K562 (cell line): Measurements from ENCODE around the gene COL9A3. TPM values are rescaled to one million over a fixed set of nuclear protein-coding genes. Genes with fewer than 3 reads are reported as not detected.

ENCODE experiments used
- ATF6 ChIP-seq: sonication (generic); formaldehyde crosslinking; IDR thresholded peaks from 2 replicates; pipeline ENCODE4 v1.4.0; 2020; ENCODE audit warnings: mild to moderate bottlenecking, missing genetic modification reagents
- CXXC5 ChIP-seq: fragments of 250-450 bp; sonication (Bioruptor Pico); IDR thresholded peaks from 2 replicates; pipeline ENCODE4 v1.8.0; 2022; ENCODE audit warnings: inconsistent platforms, mild to moderate bottlenecking, moderate library complexity
- EP300 ChIP-seq: IDR thresholded peaks from 2 replicates; pipeline ENCODE4 v1.6.1; 2012; ENCODE audit warnings: low read length, improper control_type of control experiment
- ESRRA ChIP-seq: fragments of 450-650 bp; IDR thresholded peaks from 2 replicates; pipeline ENCODE4 v1.6.1; 2014; ENCODE audit warnings: low read depth, mild to moderate bottlenecking, moderate library complexity, borderline replicate concordance
- FOSL1 ChIP-seq: fragments of 200-800 bp; sonication (Bioruptor generic); conservative IDR thresholded peaks from 2 replicates; pipeline ENCODE4 v1.6.1; 2016; ENCODE audit warnings: missing genetic modification characterization, missing compliant biosample characterization
- FOXK2 ChIP-seq, 2 experiments: fragments of 450-650 bp; IDR thresholded peaks in 1 of 2; conservative IDR thresholded peaks in 1 of 2; 2 replicates each; pipeline ENCODE4 v1.6.1; 2016; ENCODE audit warnings: low read depth in 2 of 2, mild to moderate bottlenecking in 1 of 2
- FOXP1 ChIP-seq: sonication (generic); formaldehyde crosslinking; IDR thresholded peaks from 2 replicates; pipeline ENCODE4 v1.8.0; 2022; ENCODE audit warnings: mild to moderate bottlenecking, missing genetic modification reagents
- GABPB1 ChIP-seq: sonication (generic); formaldehyde crosslinking; IDR thresholded peaks from 2 replicates; pipeline ENCODE4 v1.8.0; 2022; ENCODE audit warnings: mild to moderate bottlenecking, missing genetic modification reagents
- JUND ChIP-seq, 2 experiments: IDR thresholded peaks; 2 replicates in 1 of 2; 3 replicates in 1 of 2; pipeline ENCODE4 v1.6.1; 2011; ENCODE audit warnings: borderline replicate concordance in 2 of 2, low read depth in 2 of 2, low read length in 2 of 2, improper control_type of control experiment in 1 of 2, missing biosample characterization in 1 of 2, missing genetic modification characterization in 1 of 2, missing genetic modification reagents in 1 of 2
- KLF13 ChIP-seq: fragments of 450-650 bp; IDR thresholded peaks from 2 replicates; pipeline ENCODE4 v1.6.1; 2016; ENCODE audit warnings: missing genetic modification characterization, low read depth, mild to moderate bottlenecking, missing compliant biosample characterization, moderate library complexity, borderline replicate concordance
- LEF1 ChIP-seq: fragments of 450-650 bp; IDR thresholded peaks from 2 replicates; pipeline ENCODE4 v1.6.1; 2016; ENCODE audit warnings: mild to moderate bottlenecking
- MAFK ChIP-seq: IDR thresholded peaks from 2 replicates; pipeline ENCODE4 v1.6.1; 2011; ENCODE audit warnings: low read length, improper control_type of control experiment
- MEIS2 ChIP-seq: fragments of 450-650 bp; IDR thresholded peaks from 2 replicates; pipeline ENCODE4 v1.6.1; 2014; ENCODE audit warnings: mild to moderate bottlenecking; ENCODE audit not compliant: partially characterized antibody
- NR4A1 ChIP-seq, 2 experiments: fragments of 250-450 bp in 1 of 2; fragments of 450-650 bp in 1 of 2; sonication (Bioruptor Pico) in 1 of 2; IDR thresholded peaks; 2 replicates each; pipeline versions ENCODE4 v1.4.0 to v1.6.1; 2016 to 2020; ENCODE audit warnings: mild to moderate bottlenecking in 2 of 2, missing compliant biosample characterization in 1 of 2, missing genetic modification characterization in 1 of 2, moderate library complexity in 1 of 2
- POLR2B ChIP-seq: fragments of 450-650 bp; IDR thresholded peaks from 2 replicates; pipeline ENCODE4 v1.6.1; 2018; ENCODE audit warnings: low read depth; ENCODE audit not compliant: partially characterized antibody
- POLR2G ChIP-seq: fragments of 200-400 bp; formaldehyde crosslinking; IDR thresholded peaks from 2 replicates; pipeline ENCODE4 v1.6.1; 2017; ENCODE audit warnings: low read depth, mild to moderate bottlenecking, antibody characterized with exemption, low read length, moderate library complexity
- POLR2H ChIP-seq: IDR thresholded peaks from 2 replicates; pipeline ENCODE4 v1.6.1; 2016; ENCODE audit warnings: missing genetic modification characterization, low read depth, mild to moderate bottlenecking, control low read depth, missing compliant biosample characterization, moderate library complexity
- RBM17 ChIP-seq: fragments of 200-400 bp; formaldehyde crosslinking; IDR thresholded peaks from 2 replicates; pipeline ENCODE4 v1.6.1; 2017; ENCODE audit warnings: low read depth, mild to moderate bottlenecking, low read length, borderline replicate concordance
- RFX7 ChIP-seq: fragments of 250-450 bp; sonication (Bioruptor Pico); IDR thresholded peaks from 2 replicates; pipeline ENCODE4 v1.5.1; 2021; ENCODE audit warnings: mild to moderate bottlenecking
- SIN3B ChIP-seq: fragments of 450-650 bp; IDR thresholded peaks from 2 replicates; pipeline ENCODE4 v1.6.1; 2017; ENCODE audit warnings: low read depth, mild to moderate bottlenecking, moderate library complexity
- SMARCA5 ChIP-seq: fragments of 450-650 bp; IDR thresholded peaks from 2 replicates; pipeline ENCODE4 v1.6.1; 2016
- WHSC1 ChIP-seq: IDR thresholded peaks from one replicate; pipeline ENCODE4 v1.6.1; 2012; ENCODE audit warnings: low read length, control low read depth, inconsistent platforms
- XRCC3 ChIP-seq: fragments of 450-650 bp; IDR thresholded peaks from 2 replicates; pipeline ENCODE4 v1.6.1; 2017; ENCODE audit warnings: mild to moderate bottlenecking, moderate library complexity
- ZNF280A ChIP-seq: fragments of 450-650 bp; IDR thresholded peaks from 2 replicates; pipeline ENCODE4 v1.6.1; 2018; ENCODE audit warnings: mild to moderate bottlenecking, low read depth; ENCODE audit not compliant: partially characterized antibody
- ZNF311 ChIP-seq: fragments of 250-450 bp; sonication (Bioruptor Pico); IDR thresholded peaks from 2 replicates; pipeline ENCODE4 v1.4.0; 2020; ENCODE audit warnings: mild to moderate bottlenecking, moderate library complexity
- ZNF316 ChIP-seq: fragments of 450-650 bp; IDR thresholded peaks from 2 replicates; pipeline ENCODE4 v1.6.1; 2016
- polyA plus RNA-seq, 8 experiments: library from polyadenylated mRNA; depleted of rRNA in 4 of 8; stranded (reverse) in 5 of 8; unstranded in 3 of 8; fragments of >200 nt; fragmentation: Nextera tagmentation in 2 of 8; fragmentation: Illumina TruSeq in 1 of 8; extraction: Ambion mirVana in 2 of 8; extraction: Trizol in 1 of 8; gene quantifications; 2 replicates each; pipeline versions ENCODE4 v1.2.1 to v1.2.3, GENCODE V29; 2011 to 2014; ENCODE audit warnings: inconsistent platforms in 1 of 8, missing spikeins in 1 of 8
- total RNA-seq, 7 experiments: library from RNA; depleted of rRNA in 6 of 7; stranded (reverse); fragments of >200 nt in 6 of 7; fragmentation: Illumina TruSeq in 2 of 7; extraction: Trizol in 2 of 7; gene quantifications; 2 replicates each; pipeline versions ENCODE4 v1.2.1 to v1.2.3, GENCODE V29; 2011 to 2021; ENCODE audit warnings: low replicate concordance in 1 of 7

Gene COL9A3
- total and polyA plus RNA-seq, 9 of the 15 experiments (the other 6 are each of a cell fraction or from before 2014, with no cell fraction given), result 0.14 to 3.6 (median 0.88) TPM; not detected in 1

GRCh38 chr20:62774762-62775161 lies 42.1 kb upstream of the COL9A3 start (continued):
- TF ChIP-seq ESRRA, result peak; percentile 22; the same call in 1 of the 2 replicates
- TF ChIP-seq FOXK2 (conservative IDR thresholded peaks at IDR 0.05 in 1 of 2, IDR thresholded peaks at IDR 0.05 in 1 of 2; ENCODE audit: low read depth in 2 of 2), result no peak
- TF ChIP-seq POLR2G, result peak; percentile 35; the same call in 1 of the 2 replicates
- TF ChIP-seq ZNF311 (CRISPR knock-in tag), result no peak
- peak; percentile 53 for TF ChIP-seq EP300
- no peak for TF ChIP-seq RBM17
- TF ChIP-seq CXXC5, result no peak
- TF ChIP-seq MAFK, result peak; percentile 39; the same call in 1 of the 2 replicates
- no peak for TF ChIP-seq KLF13 (tag)
- TF ChIP-seq SMARCA5, result no peak
- no peak for TF ChIP-seq SIN3B
- TF ChIP-seq ZNF280A, result no peak
- no peak for TF ChIP-seq JUND (IDR thresholded peaks at IDR 0.05; ENCODE audit: borderline replicate concordance, low read depth, low read length)
- peak; percentile 31; the same call in 1 of the 3 replicates for TF ChIP-seq JUND (tag; IDR thresholded peaks at IDR 0.05; ENCODE audit: borderline replicate concordance, low read depth, low read length)
- 0 out of 2 replicates have a peak, but pooled peaks have one; percentile 2 for TF ChIP-seq GABPB1 (CRISPR knock-in tag)
- 0 out of 2 replicates have a peak, but pooled peaks have one; percentile 26 for TF ChIP-seq FOSL1 (tag)
- TF ChIP-seq RFX7, result no peak
- no peak for TF ChIP-seq WHSC1
- peak; percentile 84 for TF ChIP-seq ZNF316
- TF ChIP-seq FOXP1, result peak; percentile 85; the same call in 1 of the 2 replicates
- TF ChIP-seq POLR2H (tag), result no peak
- TF ChIP-seq POLR2B, result peak; percentile 5
- TF ChIP-seq ATF6, result no peak
- no peak for TF ChIP-seq XRCC3
- 0 out of 2 replicates have a peak, but pooled peaks have one; percentile 54 for TF ChIP-seq LEF1
- TF ChIP-seq NR4A1 (CRISPR knock-in tag; IDR thresholded peaks at IDR 0.05), result no peak
- no peak for TF ChIP-seq NR4A1 (tag; IDR thresholded peaks at IDR 0.05)
- peak; percentile 99 for TF ChIP-seq MEIS2
